ENCODE measurements around the gene SCG5.

SCG5 gene

GRCh38 chr15:32674681-32675080 is 33.2 kb downstream of the SCG5 start:
- Histone ChIP-seq H3K4me1 (ENCODE audit: control insufficient read depth in 1 of 2, insufficient read depth in 2 of 2, low read length in 2 of 2) (no peaks in the 10 kb centered on the region), H2BK5ac (ENCODE audit: low read depth, low read length, poor library complexity) (no peak overlapping the region), H3K27me3 (ENCODE audit: insufficient read depth, low read length) (no peaks in the 10 kb centered on the region), H3K23ac (ENCODE audit: low read length) (no peak overlapping the region), H3K4ac (ENCODE audit: low read depth, low read length) (no peak overlapping the region), H2BK12ac (ENCODE audit: low read length) (no peak overlapping the region), H3K14ac (ENCODE audit: low read length) (no peak overlapping the region), H4K12ac (ENCODE audit: low read depth, low read length) (no peak overlapping the region), H2AK5ac (ENCODE audit: low read length) (no peak overlapping the region), H3K9ac (ENCODE audit: low read length) (no peak overlapping the region), H3K4me2 (ENCODE audit: low read length) (no peak overlapping the region), H4K91ac (ENCODE audit: low read depth, low read length) (no peak overlapping the region), H3K36me3 (ENCODE audit: control insufficient read depth in 1 of 2, insufficient read depth in 2 of 2, low read length in 2 of 2) (no peaks in the 10 kb centered on the region), H3K4me3 (ENCODE audit: low read depth, low read length) (no peak overlapping the region), H3K79me2 (ENCODE audit: control insufficient read depth, insufficient read depth, low read length, poor library complexity) (no peaks in the 10 kb centered on the region), H4K8ac (ENCODE audit: low read depth, low read length) (no peak overlapping the region), H2BK120ac (ENCODE audit: insufficient read depth, low read length, poor library complexity) (no peak overlapping the region), H2AFZ (ENCODE audit: insufficient read depth, low read length, poor library complexity) (no peak overlapping the region), H3K9me3 (ENCODE audit: insufficient read depth, low read depth, low read length) (no peaks in the 10 kb centered on the region), H3K79me1 (ENCODE audit: low read length) (no peaks in the 10 kb centered on the region), H3K18ac (ENCODE audit: low read length) (no peak overlapping the region), H3K27ac (ENCODE audit: low read depth, low read length) (no peak overlapping the region)
- WGBS (ENCODE audit: extremely low coverage, insufficient coverage, insufficient read length): no CpG with 5 or more reads among the region's 2 CpGs
- no peak for DNase-seq

- Histone ChIP-seq H3K14ac (ENCODE audit: low read length) (no peak overlapping the region), H3K36me3 (ENCODE audit: control insufficient read depth in 1 of 2, insufficient read depth in 2 of 2, low read length in 2 of 2) (no peaks in the 10 kb centered on the region), H3K23ac (ENCODE audit: low read length) (no peak overlapping the region), H3K9me3 (ENCODE audit: insufficient read depth, low read depth, low read length) (no peaks in the 10 kb centered on the region), H4K12ac (ENCODE audit: low read depth, low read length) (no peak overlapping the region), H2BK5ac (ENCODE audit: low read depth, low read length, poor library complexity) (no peak overlapping the region), H2BK120ac (ENCODE audit: insufficient read depth, low read length, poor library complexity) (no peak overlapping the region), H3K79me2 (ENCODE audit: control insufficient read depth, insufficient read depth, low read length, poor library complexity) (no peaks in the 10 kb centered on the region), H4K8ac (ENCODE audit: low read depth, low read length) (no peak overlapping the region), H2BK12ac (ENCODE audit: low read length) (no peak overlapping the region), H3K4me3 (ENCODE audit: low read depth, low read length) (no peak overlapping the region), H4K91ac (ENCODE audit: low read depth, low read length) (no peak overlapping the region), H2AFZ (ENCODE audit: insufficient read depth, low read length, poor library complexity) (no peak overlapping the region), H3K4me1 (ENCODE audit: control insufficient read depth in 1 of 2, insufficient read depth in 2 of 2, low read length in 2 of 2) (no peaks in the 10 kb centered on the region), H3K4ac (ENCODE audit: low read depth, low read length) (no peak overlapping the region), H3K27me3 (ENCODE audit: insufficient read depth, low read length) (no peaks in the 10 kb centered on the region), H3K79me1 (ENCODE audit: low read length) (no peaks in the 10 kb centered on the region), H3K4me2 (ENCODE audit: low read length) (no peak overlapping the region), H2AK5ac (ENCODE audit: low read length) (no peak overlapping the region), H3K18ac (ENCODE audit: low read length) (no peak overlapping the region), H3K27ac (ENCODE audit: low read depth, low read length) (no peak overlapping the region), H3K9ac (ENCODE audit: low read length) (no peak overlapping the region)
- WGBS (ENCODE audit: extremely low coverage, insufficient coverage, insufficient read length): no CpG with 5 or more reads among the region's 6 CpGs
- DNase-seq: no peak
Measured at GRCh38 chr15:32675466-32675865, 34.0 kb downstream of the SCG5 start.

GRCh38 chr15:32676169-32676568 is 34.7 kb downstream of the SCG5 start:
- H3K9me3 ChIP-seq (ENCODE audit: insufficient read depth, low read depth, low read length): no peaks in the 10 kb centered on the region

GRCh38 chr15:32677238-32677750 is 35.8 kb downstream of the SCG5 start:
- Histone ChIP-seq H3K23ac (ENCODE audit: low read length) (no peak overlapping the region), H3K18ac (ENCODE audit: low read length) (no peak overlapping the region), H3K9ac (ENCODE audit: low read length) (no peak overlapping the region), H4K12ac (ENCODE audit: low read depth, low read length) (no peak overlapping the region), H3K4me1 (ENCODE audit: control insufficient read depth in 1 of 2, insufficient read depth in 2 of 2, low read length in 2 of 2) (no peaks in the 10 kb centered on the region), H3K79me2 (ENCODE audit: control insufficient read depth, insufficient read depth, low read length, poor library complexity) (no peaks in the 10 kb centered on the region), H2BK5ac (ENCODE audit: low read depth, low read length, poor library complexity) (no peak overlapping the region), H3K4me3 (ENCODE audit: low read depth, low read length) (no peak overlapping the region), H2BK12ac (ENCODE audit: low read length) (no peak overlapping the region), H3K4ac (ENCODE audit: low read depth, low read length) (no peak overlapping the region), H3K27ac (ENCODE audit: low read depth, low read length) (no peak overlapping the region), H3K36me3 (ENCODE audit: control insufficient read depth in 1 of 2, insufficient read depth in 2 of 2, low read length in 2 of 2) (no peaks in the 10 kb centered on the region), H2AK5ac (ENCODE audit: low read length) (no peak overlapping the region), H3K27me3 (ENCODE audit: insufficient read depth, low read length) (no peaks in the 10 kb centered on the region), H3K4me2 (ENCODE audit: low read length) (no peak overlapping the region), H4K91ac (ENCODE audit: low read depth, low read length) (no peak overlapping the region), H3K14ac (ENCODE audit: low read length) (no peak overlapping the region), H2AFZ (ENCODE audit: insufficient read depth, low read length, poor library complexity) (no peak overlapping the region), H3K9me3 (ENCODE audit: insufficient read depth, low read depth, low read length) (no peaks in the 10 kb centered on the region), H4K8ac (ENCODE audit: low read depth, low read length) (no peak overlapping the region), H3K79me1 (ENCODE audit: low read length) (no peaks in the 10 kb centered on the region), H2BK120ac (ENCODE audit: insufficient read depth, low read length, poor library complexity) (no peak overlapping the region)
- WGBS (ENCODE audit: extremely low coverage, insufficient coverage, insufficient read length): no CpG with 5 or more reads among the region's 5 CpGs
- DNase-seq: no peak

More at GRCh38 chr15:32676169-32676568, 34.7 kb downstream of the SCG5 start:
- no peaks in the 10 kb centered on the region for H3K36me3 ChIP-seq (ENCODE audit: control insufficient read depth in 1 of 2, insufficient read depth in 2 of 2, low read length in 2 of 2)
- no peak overlapping the region for H3K4me2 ChIP-seq (ENCODE audit: low read length)
- H3K4me3 ChIP-seq (ENCODE audit: low read depth, low read length): no peak overlapping the region
- no peak overlapping the region for H2AFZ ChIP-seq (ENCODE audit: insufficient read depth, low read length, poor library complexity)
- WGBS (ENCODE audit: extremely low coverage, insufficient coverage, insufficient read length): no CpG with 5 or more reads among the region's 2 CpGs
- no peak overlapping the region for H3K14ac ChIP-seq (ENCODE audit: low read length)
- DNase-seq: no peak
- no peaks in the 10 kb centered on the region for H3K4me1 ChIP-seq (ENCODE audit: control insufficient read depth in 1 of 2, insufficient read depth in 2 of 2, low read length in 2 of 2)
- no peaks in the 10 kb centered on the region for H3K79me2 ChIP-seq (ENCODE audit: control insufficient read depth, insufficient read depth, low read length, poor library complexity)
- H4K91ac ChIP-seq (ENCODE audit: low read depth, low read length): no peak overlapping the region
- H4K8ac ChIP-seq (ENCODE audit: low read depth, low read length): no peak overlapping the region
- no peak overlapping the region for H2BK120ac ChIP-seq (ENCODE audit: insufficient read depth, low read length, poor library complexity)
- no peak overlapping the region for H3K27ac ChIP-seq (ENCODE audit: low read depth, low read length)
- no peak overlapping the region for H3K18ac ChIP-seq (ENCODE audit: low read length)
- no peaks in the 10 kb centered on the region for H3K27me3 ChIP-seq (ENCODE audit: insufficient read depth, low read length)
- H3K79me1 ChIP-seq (ENCODE audit: low read length): no peaks in the 10 kb centered on the region
- no peak overlapping the region for H2BK12ac ChIP-seq (ENCODE audit: low read length)
- H4K12ac ChIP-seq (ENCODE audit: low read depth, low read length): no peak overlapping the region
- H3K23ac ChIP-seq (ENCODE audit: low read length): no peak overlapping the region
- no peak overlapping the region for H2BK5ac ChIP-seq (ENCODE audit: low read depth, low read length, poor library complexity)
- H3K4ac ChIP-seq (ENCODE audit: low read depth, low read length): no peak overlapping the region
- no peak overlapping the region for H2AK5ac ChIP-seq (ENCODE audit: low read length)
- no peak overlapping the region for H3K9ac ChIP-seq (ENCODE audit: low read length)
